Cardiac ventricle fibroblast (primary cell): ENCODE data around the gene DEUP1. TPM values are rescaled to one million over a fixed set of nuclear protein-coding genes. Genes with fewer than 3 reads are reported as not detected.

Experiments used
- total RNA-seq: library from RNA; depleted of rRNA; stranded (reverse); fragments of >200 nt; gene quantifications from 2 replicates; pipeline ENCODE4 v1.2.3, GENCODE V29; 2015

DEUP1 gene, protein sequence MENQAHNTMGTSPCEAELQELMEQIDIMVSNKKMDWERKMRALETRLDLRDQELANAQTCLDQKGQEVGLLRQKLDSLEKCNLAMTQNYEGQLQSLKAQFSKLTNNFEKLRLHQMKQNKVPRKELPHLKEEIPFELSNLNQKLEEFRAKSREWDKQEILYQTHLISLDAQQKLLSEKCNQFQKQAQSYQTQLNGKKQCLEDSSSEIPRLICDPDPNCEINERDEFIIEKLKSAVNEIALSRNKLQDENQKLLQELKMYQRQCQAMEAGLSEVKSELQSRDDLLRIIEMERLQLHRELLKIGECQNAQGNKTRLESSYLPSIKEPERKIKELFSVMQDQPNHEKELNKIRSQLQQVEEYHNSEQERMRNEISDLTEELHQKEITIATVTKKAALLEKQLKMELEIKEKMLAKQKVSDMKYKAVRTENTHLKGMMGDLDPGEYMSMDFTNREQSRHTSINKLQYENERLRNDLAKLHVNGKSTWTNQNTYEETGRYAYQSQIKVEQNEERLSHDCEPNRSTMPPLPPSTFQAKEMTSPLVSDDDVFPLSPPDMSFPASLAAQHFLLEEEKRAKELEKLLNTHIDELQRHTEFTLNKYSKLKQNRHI
- not detected in 2 replicates for total RNA-seq

DNA sequence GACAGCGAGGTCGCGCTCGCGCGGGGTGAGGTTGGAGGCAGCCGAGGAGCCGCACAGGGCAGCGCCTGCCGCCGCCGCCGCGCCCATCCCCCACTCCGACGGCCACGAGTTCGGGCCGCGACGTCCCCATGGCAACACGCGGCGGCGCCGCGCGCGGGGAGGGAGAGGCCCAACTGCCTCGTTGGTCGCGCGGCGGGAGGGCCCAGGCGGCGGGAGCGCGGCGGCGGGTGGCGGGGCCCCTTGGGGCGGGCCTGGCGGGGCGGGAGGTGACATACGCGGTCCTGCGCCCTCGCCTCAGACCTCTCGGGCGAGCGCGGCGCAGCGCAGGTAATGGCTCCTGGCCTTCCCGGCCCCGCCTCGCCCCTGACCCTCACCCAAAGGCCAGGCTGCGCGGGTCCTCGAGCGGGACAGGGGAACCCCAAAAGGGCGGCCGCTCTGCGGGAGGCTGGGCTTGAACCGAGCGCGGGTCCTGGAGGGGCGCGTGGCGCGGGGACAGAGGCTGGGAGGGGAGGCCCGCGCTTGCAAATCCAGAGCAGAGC lies at the start of gene DEUP1:
Gene DEUP1 (plus strand): TSS at position 297 of the 539 bp plus-strand sequence. CDS start 1,518 bp downstream, outside the sequence.

Other genes starting within 250 kb of the DEUP1 start
- 8.6 and 11.1 TPM in 2 replicates for gene SLC36A4, start 132.8 kb upstream of the DEUP1 start, total RNA-seq
- 4.9 and 10.8 TPM in 2 replicates for gene SMCO4, start 212.6 kb downstream of the DEUP1 start, total RNA-seq